Keratinocyte (primary cell): ENCODE results near the gene MRTFA. TPM values are rescaled to one million over a fixed set of nuclear protein-coding genes. Genes with fewer than 3 reads are reported as not detected.

Source experiments
- DNase-seq: peaks from one replicate; pipeline ENCODE4 v3.0.0-alpha.2; 2011; ENCODE audit warnings: low read depth, missing footprints, low spot score
- FAIRE-seq: peaks from 2 replicates; lab custom pipeline; 2011; peaks lifted over from hg19 to GRCh38; lab: Jason Lieb, UNC
- H2AFZ ChIP-seq: 2 replicates; pipeline ENCODE4 v1.6.0; 2012; ENCODE audit warnings: low read length, control low read depth, inconsistent platforms; ENCODE audit not compliant: control insufficient read depth
- H3K27ac ChIP-seq: 2 replicates; pipeline ENCODE4 v1.5.1; 2011; ENCODE audit warnings: low read length; ENCODE audit not compliant: control insufficient read depth, insufficient read depth
- H3K27me3 ChIP-seq: 3 replicates; pipeline ENCODE4 v1.6.0; 2011; ENCODE audit warnings: low read length; ENCODE audit not compliant: control insufficient read depth, insufficient read depth; ENCODE audit errors: extremely low read depth
- H3K36me3 ChIP-seq, 2 experiments: 2 replicates in 1 of 2; 3 replicates in 1 of 2; pipeline ENCODE4 v1.5.1; 2011; ENCODE audit warnings: low read length in 2 of 2, mild to moderate bottlenecking in 1 of 2; ENCODE audit not compliant: control insufficient read depth in 2 of 2, insufficient read depth in 2 of 2; ENCODE audit errors: extremely low read depth in 1 of 2
- H3K4me1 ChIP-seq: 3 replicates; pipeline ENCODE4 v1.5.1; 2011; ENCODE audit warnings: low read length; ENCODE audit not compliant: control insufficient read depth, insufficient read depth; ENCODE audit errors: extremely low read depth
- H3K4me2 ChIP-seq: 3 replicates; pipeline ENCODE4 v1.6.0; 2011; ENCODE audit warnings: low read depth, low read length; ENCODE audit not compliant: control insufficient read depth, insufficient read depth; ENCODE audit errors: extremely low read depth
- H3K4me3 ChIP-seq, 3 experiments: fragments of 200-600 bp in 1 of 3; sonication (generic) in 1 of 3; 2 replicates in 2 of 3; 3 replicates in 1 of 3; pipeline ENCODE4 v1.5.1; 2011 to 2016; ENCODE audit warnings: low read length in 3 of 3, mild to moderate bottlenecking in 3 of 3, control low read depth in 2 of 3, inconsistent platforms in 1 of 3, low read depth in 1 of 3, mixed read lengths in 1 of 3, mixed run types in 1 of 3, moderate library complexity in 1 of 3; ENCODE audit not compliant: control insufficient read depth in 2 of 3, insufficient read depth in 2 of 3; ENCODE audit errors: extremely low read depth in 1 of 3
- H3K79me2 ChIP-seq: 2 replicates; pipeline ENCODE4 v1.6.0; 2012; ENCODE audit warnings: low read length; ENCODE audit not compliant: control insufficient read depth, insufficient read depth
- H3K9ac ChIP-seq: 3 replicates; pipeline ENCODE4 v1.6.0; 2011; ENCODE audit warnings: low read length; ENCODE audit not compliant: control insufficient read depth, insufficient read depth; ENCODE audit errors: extremely low read depth
- H3K9me1 ChIP-seq: 3 replicates; pipeline ENCODE4 v1.6.0; 2011; ENCODE audit warnings: low read length; ENCODE audit not compliant: control insufficient read depth, insufficient read depth; ENCODE audit errors: extremely low read depth
- H3K9me3 ChIP-seq: 2 replicates; pipeline ENCODE4 v1.5.1; 2012; ENCODE audit warnings: low read depth, low read length; ENCODE audit not compliant: control insufficient read depth
- H4K20me1 ChIP-seq: 3 replicates; pipeline ENCODE4 v1.6.0; 2011; ENCODE audit warnings: low read length; ENCODE audit not compliant: control insufficient read depth, insufficient read depth; ENCODE audit errors: extremely low read depth
- CTCF ChIP-seq, 3 experiments: IDR thresholded peaks in 1 of 3; conservative IDR thresholded peaks in 1 of 3; optimal IDR thresholded peaks in 1 of 3; 2 replicates in 2 of 3; 3 replicates in 1 of 3; pipeline versions ENCODE3 to v1.5.1; 2011; ENCODE audit warnings: low read length in 3 of 3, mild to moderate bottlenecking in 3 of 3, moderate library complexity in 2 of 3, control low read depth in 1 of 3, inconsistent platforms in 1 of 3; ENCODE audit not compliant: insufficient read depth in 2 of 3; ENCODE audit errors: extremely low read depth in 1 of 3
- EZH2 ChIP-seq: IDR thresholded peaks from one replicate; pipeline ENCODE4 v1.6.1; 2012; ENCODE audit warnings: inconsistent platforms, mild to moderate bottlenecking, low read length, moderate library complexity
- dilution Hi-C: fragments of 300-500 bp; cut with MboI; formaldehyde crosslinking; loops from one replicate; pipeline ENCODE4 v1.7.0; 2020; ENCODE audit warnings: low sequenced_read_pairs; ENCODE audit not compliant: extremely low pct_ligation_motif_present
- polyA plus RNA-seq, 5 experiments: library from polyadenylated mRNA; depleted of rRNA in 3 of 5; stranded (reverse) in 3 of 5; stranded (forward) in 1 of 5; unstranded in 1 of 5; fragments of >200 nt; gene quantifications; 1 replicate in 1 of 5; 2 replicates in 3 of 5; 3 replicates in 1 of 5; pipeline versions ENCODE4 v1.2.1 to v1.2.3, GENCODE V29; 2011 to 2012; ENCODE audit warnings: missing spikeins in 2 of 5, low read depth in 1 of 5, low replicate concordance in 1 of 5

Gene MRTFA
- polyA plus RNA-seq, 1 donor (not counting 4 experiments of a cell fraction or from before 2014, with no cell fraction given), result 6.5 TPM

DNA sequence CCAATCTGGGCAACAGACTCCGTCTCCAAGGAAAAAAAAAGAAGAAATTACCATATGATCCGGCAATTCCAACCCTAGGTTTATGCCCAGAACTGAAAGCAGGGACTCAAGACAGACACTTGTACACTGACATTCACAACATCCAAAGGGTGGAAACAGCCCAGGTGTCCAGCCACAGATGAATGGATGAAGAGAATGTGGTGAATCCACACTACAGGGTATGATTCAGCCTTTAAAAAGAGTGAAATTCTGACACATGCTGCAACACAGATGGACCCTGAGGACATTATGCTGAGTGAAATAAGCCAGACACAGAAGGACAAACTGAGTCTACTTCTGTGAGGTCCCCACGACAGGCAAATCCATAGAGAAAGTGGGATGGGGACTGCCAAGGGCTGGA, 222.2 kb downstream of the MRTFA start:
- H3K36me3 ChIP-seq, result peaks cover 39 to 42% of the 10 kb centered on the region in 2 experiments
- no peak for DNase-seq
- H3K27ac ChIP-seq, result no peak overlapping the region

DNA sequence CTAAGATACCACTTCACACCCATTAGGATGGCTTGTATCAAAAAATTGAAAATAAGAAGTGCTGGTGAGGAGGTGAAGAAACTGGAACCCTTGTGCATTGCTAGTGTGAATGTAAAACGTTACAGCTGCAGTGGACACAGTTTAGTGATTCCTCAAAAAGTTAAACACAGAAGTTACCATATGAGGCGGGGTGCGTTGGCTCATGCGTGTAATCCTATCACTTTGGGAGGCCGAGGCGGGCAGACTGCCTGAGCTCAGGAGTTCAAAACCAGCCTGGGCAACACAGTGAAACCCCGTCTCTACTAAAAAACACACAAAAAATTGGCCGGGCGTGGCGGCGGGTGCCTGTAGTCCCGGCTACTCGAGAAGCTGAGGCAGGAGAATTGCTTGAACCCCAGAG, 222.6 kb downstream of the MRTFA start:
- DNase-seq (no peak), FAIRE-seq (no peak)
- Histone ChIP-seq H3K4me3 (no peak overlapping the region), H3K27ac (no peak overlapping the region), H3K9me1 (no peaks in the 10 kb centered on the region), H3K9me3 (no peaks in the 10 kb centered on the region), H3K4me2 (no peak overlapping the region), H3K4me1 (peaks cover 25% of the 10 kb centered on the region), H3K27me3 (no peaks in the 10 kb centered on the region), H2AFZ (no peak overlapping the region), H3K9ac (no peak overlapping the region), H3K36me3 (peaks cover 38 to 42% of the 10 kb centered on the region in 2 experiments), H3K79me2 (no peaks in the 10 kb centered on the region), H4K20me1 (no peaks in the 10 kb centered on the region)
- TF ChIP-seq EZH2 (no peak), CTCF (optimal IDR thresholded peaks at IDR 0.05 in 1 of 3, IDR thresholded peaks at IDR 0.05 in 1 of 3, conservative IDR thresholded peaks at IDR 0.05 in 1 of 3; ENCODE audit: extremely low read depth in 1 of 3, insufficient read depth in 2 of 3, low read length in 3 of 3) (no peak)
- dilution Hi-C loops, result no loop called here

More for the DNA sequence above, 222.2 kb downstream of the MRTFA start:
- H3K4me1 ChIP-seq, result peaks cover 25% of the 10 kb centered on the region
- no peak overlapping the region for H2AFZ ChIP-seq
- no peaks in the 10 kb centered on the region for H3K27me3 ChIP-seq
- dilution Hi-C loops, result no loop called here
- H4K20me1 ChIP-seq, result no peaks in the 10 kb centered on the region
- no peaks in the 10 kb centered on the region for H3K79me2 ChIP-seq
- no peaks in the 10 kb centered on the region for H3K9me1 ChIP-seq
- no peak overlapping the region for H3K9ac ChIP-seq
- TF ChIP-seq EZH2 (no peak), CTCF (optimal IDR thresholded peaks at IDR 0.05 in 1 of 3, IDR thresholded peaks at IDR 0.05 in 1 of 3, conservative IDR thresholded peaks at IDR 0.05 in 1 of 3; ENCODE audit: extremely low read depth in 1 of 3, insufficient read depth in 2 of 3, low read length in 3 of 3) (no peak)
- H3K4me3 ChIP-seq, result no peak overlapping the region
- H3K4me2 ChIP-seq, result no peak overlapping the region
- no peaks in the 10 kb centered on the region for H3K9me3 ChIP-seq
- FAIRE-seq, result peak; percentile 88
